GM19395 (cell line): ENCODE data around the gene DTNBP1.

ENCODE experiments used
- ATAC-seq: cut with Tn5 transposase; IDR thresholded peaks from one replicate; pipeline ENCODE4 v1.9.1; 2021; ENCODE audit warnings: mild to moderate bottlenecking, moderate library complexity; ENCODE audit not compliant: unreplicated experiment

Gene DTNBP1

GRCh38 chr6:15489261-15489962, 173.4 kb downstream of the DTNBP1 start:
- ATAC-seq = no peak

- no peak for ATAC-seq
These were observed 175.6 kb downstream of the DTNBP1 start for GRCh38 chr6:15487262-15487661.

GRCh38 chr6:15485936-15486335, 176.9 kb downstream of the DTNBP1 start:
- no peak for ATAC-seq

GRCh38 chr6:15484821-15485220, 178.0 kb downstream of the DTNBP1 start:
- no peak for ATAC-seq

GRCh38 chr6:15484140-15484539, 178.7 kb downstream of the DTNBP1 start:
- no peak for ATAC-seq

- no peak for ATAC-seq
These were observed 179.8 kb downstream of the DTNBP1 start for GRCh38 chr6:15483060-15483459.

GRCh38 chr6:15481390-15482291, 181.2 kb downstream of the DTNBP1 start:
- no peak for ATAC-seq

- ATAC-seq = no peak
These were observed 182.3 kb downstream of the DTNBP1 start for GRCh38 chr6:15480525-15480924.

GRCh38 chr6:15479761-15480160, 183.1 kb downstream of the DTNBP1 start:
- no peak for ATAC-seq

GRCh38 chr6:15477746-15478145, 185.1 kb downstream of the DTNBP1 start:
- no peak for ATAC-seq

GRCh38 chr6:15476631-15477380, 186.0 kb downstream of the DTNBP1 start:
- no peak for ATAC-seq

GRCh38 chr6:15475872-15476271, 187.0 kb downstream of the DTNBP1 start:
- no peak for ATAC-seq

GRCh38 chr6:15475261-15475660, 187.6 kb downstream of the DTNBP1 start:
- ATAC-seq = no peak

- no peak for ATAC-seq
These were observed 188.6 kb downstream of the DTNBP1 start for GRCh38 chr6:15474196-15474595.

- no peak for ATAC-seq
These were observed 189.1 kb downstream of the DTNBP1 start for GRCh38 chr6:15473741-15474161.

GRCh38 chr6:15473174-15473573, 189.7 kb downstream of the DTNBP1 start:
- no peak for ATAC-seq
